KMS-11 (cell line): ENCODE results near the gene POU4F3.

Experiments used
- H2AFZ ChIP-seq: fragments of 200-600 bp; sonication (generic); 2 replicates; pipeline ENCODE4 v1.6.1; 2016; ENCODE audit warnings: antibody characterized with exemption, mixed run types, low read depth
- H3K27ac ChIP-seq: fragments of 200-600 bp; sonication (generic); 2 replicates; pipeline ENCODE4 v1.6.1; 2016; ENCODE audit warnings: mild to moderate bottlenecking, mixed run types
- H3K27me3 ChIP-seq: fragments of 200-600 bp; sonication (generic); 2 replicates; pipeline ENCODE4 v1.6.1; 2017; ENCODE audit warnings: mild to moderate bottlenecking, low read depth, mixed run types, moderate library complexity; ENCODE audit not compliant: insufficient read depth
- H3K36me3 ChIP-seq: fragments of 200-600 bp; sonication (generic); 2 replicates; pipeline ENCODE4 v1.6.1; 2017; ENCODE audit warnings: mild to moderate bottlenecking, mixed run types; ENCODE audit not compliant: insufficient read depth
- H3K4me1 ChIP-seq: fragments of 200-600 bp; sonication (generic); 2 replicates; pipeline ENCODE4 v1.6.1; 2016; ENCODE audit warnings: mild to moderate bottlenecking, low read depth, mixed run types; ENCODE audit not compliant: poor library complexity, severe bottlenecking
- H3K4me2 ChIP-seq: fragments of 200-600 bp; sonication (generic); 2 replicates; pipeline ENCODE4 v1.7.0; 2016; ENCODE audit warnings: mild to moderate bottlenecking, mixed run types
- H3K4me3 ChIP-seq: fragments of 200-600 bp; sonication (generic); IDR thresholded peaks from 2 replicates; pipeline ENCODE4 v1.6.1; 2017; ENCODE audit warnings: low read depth, low read length, mixed read lengths; ENCODE audit not compliant: insufficient read depth
- H3K79me2 ChIP-seq: fragments of 200-600 bp; sonication (generic); 2 replicates; pipeline ENCODE4 v1.6.1; 2016; ENCODE audit warnings: low read depth, mixed run types; ENCODE audit not compliant: insufficient read depth
- H3K9ac ChIP-seq: fragments of 200-600 bp; sonication (generic); 2 replicates; pipeline ENCODE4 v1.6.1; 2016; ENCODE audit warnings: mild to moderate bottlenecking, mixed run types
- H4K20me1 ChIP-seq: fragments of 200-600 bp; sonication (generic); 2 replicates; pipeline ENCODE4 v1.6.1; 2016; ENCODE audit warnings: mild to moderate bottlenecking, mixed run types; ENCODE audit not compliant: insufficient read depth
- TF ChIP-seq, protein P1 (sequence below): fragments of 200-600 bp; sonication (generic); conservative IDR thresholded peaks from 2 replicates; pipeline ENCODE4 v1.6.1; 2017; ENCODE audit warnings: low read depth, mild to moderate bottlenecking, antibody characterized with exemption, low read length, moderate library complexity, mixed read lengths

The POU4F3 gene

GRCh38 chr5:146339715-146340259, 1.1 kb downstream of the POU4F3 start:
- Histone ChIP-seq H3K4me1 (no peaks in the 10 kb centered on the region), H3K4me2 (no peak overlapping the region), H3K4me3 (no peak overlapping the region)

GRCh38 chr5:146340260-146341081, 1.8 kb downstream of the POU4F3 start:
- Histone ChIP-seq H3K4me3 (no peak overlapping the region), H3K27ac (no peak overlapping the region)

More at GRCh38 chr5:146339715-146340259, 1.1 kb downstream of the POU4F3 start:
- TF ChIP-seq, protein P1, sequence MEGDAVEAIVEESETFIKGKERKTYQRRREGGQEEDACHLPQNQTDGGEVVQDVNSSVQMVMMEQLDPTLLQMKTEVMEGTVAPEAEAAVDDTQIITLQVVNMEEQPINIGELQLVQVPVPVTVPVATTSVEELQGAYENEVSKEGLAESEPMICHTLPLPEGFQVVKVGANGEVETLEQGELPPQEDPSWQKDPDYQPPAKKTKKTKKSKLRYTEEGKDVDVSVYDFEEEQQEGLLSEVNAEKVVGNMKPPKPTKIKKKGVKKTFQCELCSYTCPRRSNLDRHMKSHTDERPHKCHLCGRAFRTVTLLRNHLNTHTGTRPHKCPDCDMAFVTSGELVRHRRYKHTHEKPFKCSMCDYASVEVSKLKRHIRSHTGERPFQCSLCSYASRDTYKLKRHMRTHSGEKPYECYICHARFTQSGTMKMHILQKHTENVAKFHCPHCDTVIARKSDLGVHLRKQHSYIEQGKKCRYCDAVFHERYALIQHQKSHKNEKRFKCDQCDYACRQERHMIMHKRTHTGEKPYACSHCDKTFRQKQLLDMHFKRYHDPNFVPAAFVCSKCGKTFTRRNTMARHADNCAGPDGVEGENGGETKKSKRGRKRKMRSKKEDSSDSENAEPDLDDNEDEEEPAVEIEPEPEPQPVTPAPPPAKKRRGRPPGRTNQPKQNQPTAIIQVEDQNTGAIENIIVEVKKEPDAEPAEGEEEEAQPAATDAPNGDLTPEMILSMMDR, result no peak
- Histone ChIP-seq H3K27ac (no peak overlapping the region), H2AFZ (no peak overlapping the region), H3K79me2 (no peaks in the 10 kb centered on the region), H3K36me3 (no peaks in the 10 kb centered on the region), H4K20me1 (no peaks in the 10 kb centered on the region), H3K27me3 (no peaks in the 10 kb centered on the region), H3K9ac (no peak overlapping the region)

GRCh38 chr5:146341854-146342253, 3.2 kb downstream of the POU4F3 start:
- H3K27me3 ChIP-seq, result no peaks in the 10 kb centered on the region
- H3K4me1 ChIP-seq, result no peaks in the 10 kb centered on the region
- H3K79me2 ChIP-seq, result no peaks in the 10 kb centered on the region
- H3K4me2 ChIP-seq, result no peak overlapping the region
- no peak overlapping the region for H2AFZ ChIP-seq
- H3K4me3 ChIP-seq, result no peak overlapping the region
- H3K36me3 ChIP-seq, result no peaks in the 10 kb centered on the region
- H3K9ac ChIP-seq, result no peak overlapping the region
- H3K27ac ChIP-seq, result no peak overlapping the region
- no peaks in the 10 kb centered on the region for H4K20me1 ChIP-seq
- TF ChIP-seq, protein P1, result no peak

More at GRCh38 chr5:146340260-146341081, 1.8 kb downstream of the POU4F3 start:
- Histone ChIP-seq H4K20me1 (no peaks in the 10 kb centered on the region), H3K27me3 (no peaks in the 10 kb centered on the region), H3K9ac (no peak overlapping the region), H2AFZ (no peak overlapping the region), H3K79me2 (no peaks in the 10 kb centered on the region), H3K36me3 (no peaks in the 10 kb centered on the region), H3K4me2 (no peak overlapping the region), H3K4me1 (no peaks in the 10 kb centered on the region)
- TF ChIP-seq, protein P1, result no peak

DNA sequence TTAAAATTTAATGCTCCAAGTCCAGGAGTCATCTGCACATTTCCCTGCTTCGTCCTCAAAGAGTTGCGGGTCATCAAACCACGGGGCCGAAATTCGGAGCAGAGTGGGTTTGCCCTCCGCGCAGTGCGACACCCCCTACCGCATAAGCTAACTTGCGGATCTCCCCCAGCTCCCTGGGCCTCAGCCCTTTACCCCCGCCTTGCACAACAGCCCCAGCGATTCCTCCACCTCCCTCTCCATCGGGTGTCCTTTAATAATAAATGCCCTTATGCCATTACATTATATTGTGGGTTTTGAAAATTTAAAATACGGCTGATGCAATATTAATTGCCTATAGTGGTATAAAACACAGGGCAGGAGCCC, 3.9 kb downstream of the POU4F3 start:
- H3K4me1 ChIP-seq, result no peaks in the 10 kb centered on the region
- no peaks in the 10 kb centered on the region for H3K27me3 ChIP-seq
- no peaks in the 10 kb centered on the region for H3K79me2 ChIP-seq
- H4K20me1 ChIP-seq, result no peaks in the 10 kb centered on the region
- no peak overlapping the region for H3K27ac ChIP-seq
- no peak overlapping the region for H3K4me3 ChIP-seq
- H2AFZ ChIP-seq, result no peak overlapping the region
- no peak overlapping the region for H3K9ac ChIP-seq
- TF ChIP-seq, protein P1, result no peak
- no peaks in the 10 kb centered on the region for H3K36me3 ChIP-seq
- no peak overlapping the region for H3K4me2 ChIP-seq
